GM10266 (cell line): Measurements from ENCODE around the gene SPAG5.

Source experiments
- DNase-seq: peaks from one replicate; pipeline ENCODE4 v3.0.0; 2012; ENCODE audit errors: extremely low spot score
- TF ChIP-seq, protein P1 (sequence below): IDR thresholded peaks from 2 replicates; pipeline ENCODE4 v1.5.1; 2012; ENCODE audit warnings: mild to moderate bottlenecking, low read depth; ENCODE audit not compliant: control insufficient read depth, insufficient read depth; ENCODE audit errors: missing control alignments

The SPAG5 gene

DNA sequence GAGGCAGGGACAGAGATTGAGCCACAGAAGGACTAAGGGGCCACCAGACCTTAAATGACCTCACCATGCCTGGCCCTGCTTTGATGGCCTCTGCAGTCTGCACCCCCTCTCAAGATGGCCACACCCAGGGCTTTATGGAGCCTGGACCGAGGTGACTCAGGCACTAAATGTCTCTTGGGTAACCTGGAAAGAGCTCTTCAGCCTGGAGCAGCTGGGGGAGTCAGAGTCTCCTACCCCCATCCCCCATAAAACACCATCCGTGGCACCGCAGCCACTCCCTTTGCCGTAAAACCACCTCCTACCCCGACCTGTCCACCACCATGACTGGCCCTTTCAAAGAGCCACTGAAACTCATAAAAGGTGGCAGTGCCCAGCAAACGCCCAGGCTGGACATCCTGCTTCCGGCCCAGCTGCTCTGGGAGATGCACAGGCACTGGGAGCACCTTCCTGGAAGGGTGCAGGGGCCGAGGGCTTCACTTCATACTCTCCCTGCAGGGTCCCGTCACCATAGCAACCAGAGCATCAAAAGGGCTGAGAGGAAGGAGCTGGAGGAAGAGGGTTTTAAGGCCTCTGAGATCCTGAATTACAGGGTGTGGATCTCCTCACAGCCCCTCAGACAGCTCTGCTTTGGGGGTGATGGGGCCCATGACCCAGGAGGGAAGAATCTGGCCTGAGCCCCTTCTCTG, 70.4 kb downstream of the SPAG5 start:
- TF ChIP-seq, protein P1, sequence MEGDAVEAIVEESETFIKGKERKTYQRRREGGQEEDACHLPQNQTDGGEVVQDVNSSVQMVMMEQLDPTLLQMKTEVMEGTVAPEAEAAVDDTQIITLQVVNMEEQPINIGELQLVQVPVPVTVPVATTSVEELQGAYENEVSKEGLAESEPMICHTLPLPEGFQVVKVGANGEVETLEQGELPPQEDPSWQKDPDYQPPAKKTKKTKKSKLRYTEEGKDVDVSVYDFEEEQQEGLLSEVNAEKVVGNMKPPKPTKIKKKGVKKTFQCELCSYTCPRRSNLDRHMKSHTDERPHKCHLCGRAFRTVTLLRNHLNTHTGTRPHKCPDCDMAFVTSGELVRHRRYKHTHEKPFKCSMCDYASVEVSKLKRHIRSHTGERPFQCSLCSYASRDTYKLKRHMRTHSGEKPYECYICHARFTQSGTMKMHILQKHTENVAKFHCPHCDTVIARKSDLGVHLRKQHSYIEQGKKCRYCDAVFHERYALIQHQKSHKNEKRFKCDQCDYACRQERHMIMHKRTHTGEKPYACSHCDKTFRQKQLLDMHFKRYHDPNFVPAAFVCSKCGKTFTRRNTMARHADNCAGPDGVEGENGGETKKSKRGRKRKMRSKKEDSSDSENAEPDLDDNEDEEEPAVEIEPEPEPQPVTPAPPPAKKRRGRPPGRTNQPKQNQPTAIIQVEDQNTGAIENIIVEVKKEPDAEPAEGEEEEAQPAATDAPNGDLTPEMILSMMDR = no peak
- no peak for DNase-seq

DNA sequence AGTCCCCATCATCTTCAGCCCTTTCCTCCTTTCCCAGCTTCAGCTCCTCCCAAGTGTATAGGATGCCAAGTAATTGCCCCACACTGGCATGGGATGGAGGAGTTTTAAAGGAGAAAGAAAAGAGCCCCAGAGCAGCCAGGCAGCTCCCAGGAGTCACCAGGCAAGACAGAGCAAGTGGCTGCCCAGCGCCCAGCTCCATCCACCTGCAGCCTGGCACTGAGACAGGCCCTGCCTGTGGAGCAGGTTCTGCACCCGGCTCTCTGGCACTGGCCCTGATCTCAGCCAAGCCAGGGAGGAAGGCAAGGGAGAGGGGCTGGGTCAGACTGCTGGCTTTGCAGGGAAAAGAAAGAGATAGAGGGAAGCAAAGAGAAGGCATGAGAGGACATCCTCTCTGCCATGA, 71.0 kb downstream of the SPAG5 start:
- TF ChIP-seq, protein P1 = no peak
- DNase-seq = no peak
